Large intestine (tissue), 3 donors: ENCODE measurements around the gene UBE3B. TPM values are rescaled to one million over a fixed set of nuclear protein-coding genes. Genes with fewer than 3 reads are reported as not detected.
"Not testable (repeated sequence)": the region's sequence is repeated elsewhere in the genome, so short reads cannot be mapped to it uniquely, and the experiment has no call there.

Experiments used
- DNase-seq, 2 donors: peaks; one replicate each; pipeline versions ENCODE4 v3.0.0 to v3.0.0-alpha.2; 2013
- H3K27ac ChIP-seq: one replicate; pipeline ENCODE4 v1.5.1; 2013; ENCODE audit warnings: low read length
- H3K27me3 ChIP-seq: 2 replicates; pipeline ENCODE4 v1.6.1; 2013; ENCODE audit warnings: low read length; ENCODE audit not compliant: control insufficient read depth, insufficient read depth
- H3K36me3 ChIP-seq: 2 replicates; pipeline ENCODE4 v1.6.1; 2013; ENCODE audit warnings: low read length; ENCODE audit not compliant: control insufficient read depth, insufficient read depth
- H3K4me1 ChIP-seq: one replicate; pipeline ENCODE4 v1.6.1; 2013; ENCODE audit warnings: low read length; ENCODE audit not compliant: control insufficient read depth, insufficient read depth
- H3K4me3 ChIP-seq: one replicate; pipeline ENCODE4 v1.5.1; 2013; ENCODE audit warnings: low read length
- H3K9me3 ChIP-seq: one replicate; pipeline ENCODE4 v1.6.1; 2013; ENCODE audit warnings: mild to moderate bottlenecking, low read depth, low read length, moderate library complexity; ENCODE audit not compliant: control insufficient read depth
- WGBS: methylation state at CpG from one replicate; pipeline ENCODE4 v1.1.5; 2013; ENCODE audit warnings: low lambda C conversion rate; ENCODE audit not compliant: insufficient coverage; 5-methylcytosine and 5-hydroxymethylcytosine counted together
- polyA plus RNA-seq: library from polyadenylated mRNA; unstranded; fragments of 120-200 nt; gene quantifications from one replicate; pipeline ENCODE4 v1.2.1, GENCODE V29; 2013

Gene UBE3B
- polyA plus RNA-seq, 1 donor, result 31.8 TPM

DNA sequence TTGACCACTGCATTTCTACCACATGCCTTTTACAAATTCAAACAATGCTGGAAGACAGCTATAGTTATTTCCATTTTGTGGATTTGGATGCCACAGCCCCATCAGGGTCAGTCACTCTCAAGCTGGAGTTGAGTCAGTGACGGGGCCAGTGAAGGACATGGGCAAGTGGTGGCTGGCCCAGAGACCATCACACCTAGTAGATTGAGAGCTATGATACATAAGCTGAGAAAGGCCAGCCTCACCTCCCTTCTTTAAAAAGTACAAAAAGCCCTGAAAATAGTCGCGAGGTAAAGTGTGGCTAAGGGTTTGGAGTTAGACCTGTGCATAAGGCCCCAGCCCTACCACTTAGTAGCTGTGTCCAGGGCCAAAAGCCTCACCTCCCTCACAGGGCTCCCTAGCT is 4.4 kb upstream of the UBE3B start:
- peaks cover 4% of the 10 kb centered on the region for H3K4me1 ChIP-seq
- no peaks in the 10 kb centered on the region for H3K27me3 ChIP-seq
- DNase-seq, result no peak
- H3K36me3 ChIP-seq, result peaks cover 22% of the 10 kb centered on the region
- no peaks in the 10 kb centered on the region for H3K9me3 ChIP-seq
- H3K27ac ChIP-seq, result no peak overlapping the region
- WGBS, result no CpG with 5 or more reads among the region's 3 CpGs
- H3K4me3 ChIP-seq, result no peak overlapping the region

DNA sequence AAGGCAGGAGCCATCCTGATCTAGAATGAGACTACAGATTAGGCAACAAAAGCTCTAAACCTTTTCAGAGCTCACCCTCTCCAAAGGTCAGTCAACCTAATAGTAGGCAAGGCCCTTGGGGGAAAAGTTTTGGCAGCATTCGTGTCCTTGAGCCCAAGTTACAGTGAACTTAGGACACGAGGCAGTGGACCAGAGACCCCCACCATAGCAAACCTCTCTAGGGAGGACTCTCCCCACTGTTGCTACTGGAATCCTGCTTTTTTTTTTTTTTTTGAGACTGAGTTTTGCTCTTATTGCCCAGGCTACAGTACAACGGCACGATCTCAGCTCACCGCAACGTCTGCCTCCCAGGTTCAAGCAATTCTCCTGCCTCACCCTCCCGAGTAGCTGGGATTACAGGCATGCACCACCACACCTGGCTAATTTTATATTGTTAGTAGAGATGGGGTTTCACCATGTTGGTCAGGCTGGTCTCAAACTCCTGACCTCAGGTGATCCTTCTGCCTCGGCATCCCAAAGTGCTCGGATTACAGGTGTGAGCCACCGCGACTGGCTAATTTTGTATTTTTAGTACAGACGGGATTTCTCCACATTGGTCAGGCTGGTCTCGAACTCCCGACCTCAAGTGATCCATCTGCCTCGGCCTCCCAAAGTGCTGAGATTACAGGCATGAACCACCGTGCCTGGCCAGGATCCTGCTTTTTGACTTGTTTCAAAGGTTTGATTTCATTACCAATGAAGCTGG is 3.7 kb upstream of the UBE3B start:
- WGBS, result no CpG with 5 or more reads among the region's 16 CpGs
- not testable (repeated sequence) for H3K27ac ChIP-seq, DNase-seq, H3K9me3 ChIP-seq, H3K4me3 ChIP-seq, H3K27me3 ChIP-seq, H3K4me1 ChIP-seq
- peaks cover 22% of the 10 kb centered on the region for H3K36me3 ChIP-seq

DNA sequence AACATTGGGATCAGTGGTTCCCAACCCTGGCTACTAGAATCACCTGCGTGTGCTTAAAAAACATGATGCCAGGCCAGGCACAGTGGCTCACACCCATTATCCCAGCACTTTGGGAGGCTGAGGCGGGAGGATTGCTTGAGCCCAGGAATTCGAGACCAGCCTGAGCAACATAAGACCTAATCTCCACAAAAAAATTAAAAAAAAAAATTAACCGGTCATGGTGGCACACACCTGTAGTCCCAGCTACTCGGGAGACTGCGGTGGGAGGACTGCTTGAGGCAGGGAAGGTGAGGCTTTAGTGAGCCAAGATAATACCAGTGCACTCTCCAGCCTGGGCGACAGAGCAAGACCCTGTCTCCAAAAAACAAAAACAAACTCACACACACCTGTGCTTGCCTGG is 2.3 kb upstream of the UBE3B start:
- peaks cover 4% of the 10 kb centered on the region for H3K4me1 ChIP-seq
- H3K36me3 ChIP-seq, result peaks cover 9% of the 10 kb centered on the region
- no peaks in the 10 kb centered on the region for H3K27me3 ChIP-seq
- no peaks in the 10 kb centered on the region for H3K9me3 ChIP-seq
- H3K4me3 ChIP-seq, result no peak overlapping the region
- no CpG with 5 or more reads among the region's 7 CpGs for WGBS
- H3K27ac ChIP-seq, result no peak overlapping the region
- no peak for DNase-seq

DNA sequence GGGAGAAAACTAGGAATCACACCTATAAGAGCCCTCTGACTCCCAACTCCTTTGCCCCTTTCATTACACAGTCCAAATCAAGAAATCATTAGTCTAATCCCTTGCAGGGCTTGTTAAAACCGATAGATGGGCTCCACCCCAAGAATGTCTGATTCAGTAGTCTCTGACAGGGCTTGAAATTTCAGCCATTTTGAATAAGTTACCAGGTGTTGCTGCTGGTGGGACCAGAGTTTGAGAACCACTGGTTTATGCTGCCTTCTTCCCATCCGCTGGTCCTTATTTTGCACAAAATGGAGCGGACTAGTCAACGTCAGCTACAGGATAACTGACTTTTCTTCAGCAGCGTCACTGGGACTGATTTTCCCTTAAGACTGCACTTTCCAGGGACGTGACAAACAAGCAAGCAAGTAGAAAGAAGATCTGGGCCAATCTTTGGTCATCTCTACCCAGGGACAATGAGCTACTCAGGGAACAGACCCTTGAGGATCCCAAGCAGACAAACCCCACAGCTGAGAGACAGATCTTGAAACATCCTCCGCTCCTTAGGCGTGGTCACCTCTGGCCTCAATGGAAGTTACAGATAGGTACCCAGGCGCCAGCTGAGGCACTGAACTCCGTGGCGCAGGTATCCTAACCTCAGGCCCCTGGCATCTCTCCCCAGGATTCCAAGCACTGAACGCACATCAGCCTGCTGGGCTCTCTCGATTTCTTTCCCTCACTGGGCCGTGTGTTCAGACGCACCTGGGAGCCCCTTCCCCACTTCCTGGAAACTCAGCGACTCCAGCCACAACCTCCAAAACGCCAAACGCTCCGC is 1.2 kb upstream of the UBE3B start:
- Histone ChIP-seq H3K27me3 (no peaks in the 10 kb centered on the region), H3K27ac (no peak overlapping the region), H3K9me3 (no peaks in the 10 kb centered on the region), H3K4me1 (peaks cover 4% of the 10 kb centered on the region), H3K36me3 (peaks cover 4% of the 10 kb centered on the region), H3K4me3 (peak overlapping the region; percentile 88)
- DNase-seq, result peak in 1 of 2 donors; percentile 10
- WGBS, result 3% methylated on average over 6 of the region's 19 CpGs

DNA sequence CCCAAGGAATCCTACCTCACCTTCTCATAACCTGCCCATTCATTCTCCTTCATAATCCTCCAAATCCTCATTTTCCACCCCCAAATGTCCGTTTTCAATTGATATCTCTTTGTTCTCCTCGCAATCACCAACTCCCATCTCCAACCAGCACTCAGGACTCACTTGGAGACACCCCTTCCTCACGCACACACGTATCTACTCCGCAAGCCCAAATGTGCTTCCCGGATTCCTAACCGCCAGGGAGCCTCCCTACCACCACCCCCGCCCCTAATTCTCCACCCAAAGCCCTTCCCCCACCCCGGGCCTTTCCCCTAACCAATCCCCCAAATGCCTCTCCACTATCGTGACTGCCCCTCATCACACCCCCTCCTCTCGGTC is 638 bp upstream of the UBE3B start:
- Histone ChIP-seq H3K4me3 (peak overlapping the region; percentile 88), H3K9me3 (no peaks in the 10 kb centered on the region), H3K36me3 (peaks cover 4% of the 10 kb centered on the region), H3K27ac (peak overlapping the region; percentile 84), H3K27me3 (no peaks in the 10 kb centered on the region), H3K4me1 (peaks cover 4% of the 10 kb centered on the region)
- no peak for DNase-seq
- 0% methylated on average over 2 of the region's 11 CpGs for WGBS

DNA sequence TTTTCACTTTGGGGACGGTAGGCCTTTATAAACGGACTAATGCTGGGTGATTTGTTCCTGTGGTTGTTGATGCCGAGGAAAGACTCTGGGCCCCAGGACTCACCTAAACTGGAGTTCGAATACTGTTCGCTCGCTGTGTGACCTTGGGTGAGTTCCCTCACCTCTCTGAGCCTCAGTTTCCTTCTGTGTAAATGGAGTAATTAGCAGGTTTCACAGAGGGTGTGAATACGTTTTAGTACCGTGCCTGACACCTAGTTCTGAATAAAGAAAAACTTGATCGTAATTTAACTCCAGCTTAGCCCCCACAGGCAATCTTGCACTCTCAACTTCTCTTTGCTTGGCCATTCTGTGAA is 505 bp downstream of the UBE3B start:
- H3K36me3 ChIP-seq, result peaks cover 6% of the 10 kb centered on the region
- DNase-seq, result no peak
- peak overlapping the region; percentile 88 for H3K4me3 ChIP-seq
- WGBS, result no CpG with 5 or more reads among the region's 9 CpGs
- peaks cover 4% of the 10 kb centered on the region for H3K4me1 ChIP-seq
- H3K27me3 ChIP-seq, result no peaks in the 10 kb centered on the region
- H3K27ac ChIP-seq, result peak overlapping the region; percentile 84
- H3K9me3 ChIP-seq, result no peaks in the 10 kb centered on the region

DNA sequence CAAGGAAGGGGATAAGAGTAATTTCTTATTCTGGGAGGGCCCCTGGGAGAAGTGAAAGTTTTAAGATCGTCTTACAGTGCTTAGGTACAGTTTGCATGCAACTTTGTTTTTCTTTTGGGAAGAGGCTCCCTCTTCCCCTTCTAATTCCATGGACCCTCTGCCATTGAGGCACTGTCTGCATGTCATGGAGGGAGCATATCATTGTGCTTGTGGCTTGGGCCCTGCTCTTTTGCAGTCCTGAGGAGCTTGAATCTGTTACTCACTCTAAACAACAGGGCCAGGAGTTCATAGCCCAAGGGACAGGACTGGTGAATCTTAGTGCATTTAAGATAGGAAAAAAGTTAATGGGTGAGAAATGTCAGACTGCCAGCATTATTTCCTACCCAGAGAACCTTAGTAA is 2.3 kb downstream of the UBE3B start:
- no CpG with 5 or more reads among the region's 1 CpG for WGBS
- Histone ChIP-seq H3K4me3 (no peak overlapping the region), H3K4me1 (peaks cover 4% of the 10 kb centered on the region), H3K27me3 (no peaks in the 10 kb centered on the region), H3K27ac (no peak overlapping the region), H3K36me3 (peaks cover 18% of the 10 kb centered on the region), H3K9me3 (no peaks in the 10 kb centered on the region)
- no peak for DNase-seq

DNA sequence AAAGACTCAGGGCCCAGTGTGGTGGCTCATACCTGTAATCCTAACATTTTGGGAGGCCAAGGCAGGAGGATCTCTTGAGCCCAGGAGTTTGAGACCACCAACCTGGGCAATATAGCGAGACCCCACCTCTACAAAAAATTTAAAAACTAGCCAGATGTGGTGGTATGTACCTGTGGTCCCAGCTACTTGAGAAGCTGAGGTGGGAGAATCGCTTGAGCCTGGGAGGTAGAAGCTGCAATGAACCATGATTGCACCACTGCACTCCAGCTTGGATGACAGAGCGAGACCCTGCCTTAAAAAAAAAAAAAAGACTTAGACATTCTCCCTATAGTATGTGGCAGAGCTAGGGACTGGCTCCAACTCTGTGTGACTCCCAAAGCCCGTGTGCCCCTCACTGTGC is 2.9 kb downstream of the UBE3B start:
- Histone ChIP-seq H3K4me3 (no peak overlapping the region), H3K36me3 (peaks cover 24% of the 10 kb centered on the region), H3K27ac (no peak overlapping the region), H3K27me3 (no peaks in the 10 kb centered on the region), H3K4me1 (peaks cover 4% of the 10 kb centered on the region), H3K9me3 (no peaks in the 10 kb centered on the region)
- no CpG with 5 or more reads among the region's 4 CpGs for WGBS
- no peak for DNase-seq

DNA sequence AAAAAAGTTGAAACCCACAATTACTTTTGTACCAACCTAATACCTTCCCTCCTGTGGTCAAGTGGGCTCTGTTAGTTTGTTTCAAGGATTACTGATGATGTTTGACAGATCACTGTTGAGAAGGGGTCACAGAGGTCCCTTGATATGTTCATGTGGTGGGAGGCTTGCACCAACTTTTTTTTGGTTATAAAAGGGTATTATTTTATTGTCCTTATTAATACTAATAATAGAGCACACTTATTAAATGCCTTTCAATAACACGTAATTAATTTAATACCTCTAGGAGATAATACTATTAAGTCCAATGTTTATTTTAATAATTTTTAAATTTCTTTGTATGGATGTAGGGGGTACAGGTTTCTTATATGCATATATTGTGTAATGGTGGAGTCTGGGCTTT is 4.4 kb downstream of the UBE3B start:
- H3K4me3 ChIP-seq, result no peak overlapping the region
- no peak for DNase-seq
- WGBS, result 100% methylated on average over 1 of the region's 1 CpG
- H3K4me1 ChIP-seq, result no peaks in the 10 kb centered on the region
- no peak overlapping the region for H3K27ac ChIP-seq
- no peaks in the 10 kb centered on the region for H3K9me3 ChIP-seq
- H3K27me3 ChIP-seq, result no peaks in the 10 kb centered on the region
- peaks cover 39% of the 10 kb centered on the region for H3K36me3 ChIP-seq

DNA sequence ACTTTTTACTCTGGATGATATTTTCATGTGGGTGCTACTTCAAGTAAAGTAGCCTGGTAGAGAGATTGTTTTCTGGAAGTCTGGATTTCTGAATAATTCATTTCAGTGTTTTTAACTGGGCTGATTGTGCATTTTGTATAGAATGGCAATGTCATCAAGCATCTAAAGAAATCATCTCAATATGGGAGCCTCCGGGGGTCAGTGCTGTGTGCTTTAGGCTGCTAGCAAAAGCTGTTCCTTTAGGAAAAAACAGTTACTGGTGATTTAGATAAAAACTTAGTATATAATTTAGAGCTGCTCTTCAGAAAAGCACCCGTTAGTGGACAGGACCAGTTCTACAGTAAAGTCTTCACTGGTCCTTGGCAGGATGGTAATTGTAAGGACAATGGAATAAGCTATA is 5.1 kb downstream of the UBE3B start:
- no peaks in the 10 kb centered on the region for H3K27me3 ChIP-seq
- H3K36me3 ChIP-seq, result peaks cover 45% of the 10 kb centered on the region
- no peak for DNase-seq
- WGBS, result no CpG with 5 or more reads among the region's 2 CpGs
- no peak overlapping the region for H3K4me3 ChIP-seq
- no peaks in the 10 kb centered on the region for H3K4me1 ChIP-seq
- H3K9me3 ChIP-seq, result no peaks in the 10 kb centered on the region
- no peak overlapping the region for H3K27ac ChIP-seq
